Kidney glomerular epithelial cell (primary cell): ENCODE data around the gene OR5F1.

Experiments used
- DNase-seq: peaks from one replicate; lab custom pipeline; 2025; lab: John Stamatoyannopoulos, UW

OR5F1 gene

DNA sequence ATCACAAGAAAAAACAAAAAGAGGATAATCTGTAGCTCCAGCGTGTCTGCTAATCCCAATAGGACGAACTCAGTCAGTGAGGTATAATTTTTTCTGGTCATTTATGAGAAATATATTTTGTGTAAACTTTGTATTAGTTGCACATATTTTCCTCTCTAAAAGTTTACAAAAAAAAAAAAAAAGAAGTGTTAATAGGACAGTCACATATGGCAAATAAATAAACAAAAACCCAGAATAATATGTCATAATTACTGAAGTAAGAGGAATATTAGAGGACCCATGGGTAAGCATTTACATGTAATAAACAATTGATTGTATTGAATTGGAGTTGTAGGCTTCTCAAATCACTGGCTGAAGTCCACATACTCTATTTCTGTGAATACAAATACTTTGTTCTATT is at the start of gene OR5F1:
TSS of gene OR5F1 (minus strand) at position 101 of the 400 bp plus-strand sequence. CDS start at position 101, 0 bp downstream.
- DNase-seq, result no peak

DNA sequence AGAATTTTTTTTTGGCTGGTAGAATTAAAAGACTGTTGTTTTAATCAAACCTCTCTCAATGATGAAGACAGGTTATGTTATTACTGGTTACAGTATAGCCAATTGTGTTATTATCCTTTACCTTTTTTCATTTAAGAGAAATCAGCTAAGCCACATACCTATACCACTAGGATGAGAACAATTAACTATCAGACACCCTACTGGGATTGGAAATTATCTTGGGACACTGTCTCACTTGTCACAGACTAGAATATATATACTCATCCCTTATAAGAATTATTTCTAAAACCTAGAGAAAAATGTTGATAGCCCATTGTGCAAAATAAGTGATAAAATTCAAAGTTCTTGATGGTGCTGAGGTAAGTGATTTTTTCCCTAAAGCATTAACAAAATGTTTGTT is 32.9 kb upstream of the OR5F1 start, which contains the start of gene OR5AS1:
TSS of gene OR5AS1 (plus strand) at position 301 of the 400 bp plus-strand sequence. CDS start 2,765 bp downstream, outside the sequence.
- DNase-seq, result no peak

DNA sequence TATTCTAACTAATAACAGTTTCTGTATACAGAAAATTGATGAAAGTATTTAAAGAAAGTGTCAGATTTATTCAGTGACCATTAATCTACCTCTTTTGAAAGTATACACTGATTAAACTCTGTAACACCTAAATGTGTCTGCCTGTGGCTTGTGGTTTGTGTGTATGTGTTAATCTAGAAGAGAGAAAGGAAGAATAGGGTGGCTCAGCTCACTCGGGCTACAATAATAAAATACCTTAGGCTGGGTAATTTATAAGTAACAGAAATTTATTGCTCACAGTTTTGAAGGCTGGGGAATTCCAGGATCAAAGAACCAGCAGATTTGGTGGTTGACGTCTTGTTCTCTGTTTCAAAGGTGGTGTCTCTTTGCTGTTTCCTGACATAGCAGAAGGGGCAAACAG is 19.4 kb upstream of the OR5F1 start:
- no peak for DNase-seq

DNA sequence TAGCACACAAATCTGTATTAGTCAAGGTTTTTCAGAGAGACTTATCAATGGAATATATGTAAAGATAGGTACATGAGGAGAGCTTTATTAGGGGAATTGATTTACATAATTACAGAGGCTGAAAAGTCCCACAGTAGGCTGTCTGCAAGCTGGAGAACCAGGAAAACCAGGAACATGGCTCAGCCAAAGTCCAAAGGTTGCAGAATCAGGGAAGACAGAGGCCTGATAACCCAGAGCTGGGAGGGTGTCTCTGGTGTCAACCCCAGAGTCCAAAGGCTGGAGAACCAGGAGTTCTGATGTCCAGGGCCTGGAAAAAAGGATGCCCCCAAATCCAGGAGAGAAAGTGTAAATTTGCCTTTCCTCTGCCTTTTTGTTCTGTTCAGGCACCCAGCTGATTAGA is 16.3 kb upstream of the OR5F1 start:
- DNase-seq, result no peak

DNA sequence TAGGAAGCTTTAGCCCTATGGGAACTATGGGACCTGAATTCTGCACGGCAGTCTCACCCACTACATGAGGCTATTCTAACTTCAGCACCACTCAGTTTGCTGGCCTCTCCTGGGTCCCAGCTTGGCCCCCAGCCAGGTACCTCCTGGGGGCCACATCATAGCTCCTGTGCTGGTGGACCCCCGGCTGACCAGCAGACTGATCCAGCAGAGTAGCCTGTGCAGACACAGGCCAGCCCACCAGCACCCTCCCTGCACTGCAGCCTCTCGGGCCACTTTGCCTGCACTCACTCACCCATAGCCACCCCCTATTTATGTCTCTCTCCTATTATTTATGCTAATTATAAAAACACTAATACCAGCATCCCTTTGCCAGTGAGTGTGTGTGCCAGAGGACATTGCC is 23.5 kb downstream of the OR5F1 start:
- no peak for DNase-seq

DNA sequence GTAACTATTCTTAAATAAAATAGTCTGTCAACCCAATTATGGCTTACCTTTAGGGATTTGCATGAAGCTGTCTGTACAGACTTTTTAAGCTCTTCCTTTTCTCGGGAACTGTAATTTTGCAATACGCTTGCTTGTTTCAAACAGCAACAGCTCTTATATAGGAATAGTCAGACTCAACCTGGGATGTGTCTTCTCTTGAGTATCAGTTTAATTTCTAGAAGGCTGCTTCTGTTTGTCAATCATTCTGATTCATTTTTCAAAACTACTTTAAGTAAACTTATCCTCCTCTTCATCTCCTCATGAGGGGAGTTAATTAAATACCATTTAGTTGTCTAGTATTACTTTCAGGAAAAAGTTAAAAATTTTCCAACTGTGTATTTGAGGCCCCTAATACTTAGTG is 24.6 kb downstream of the OR5F1 start, which contains the start of gene OR10AG1:
TSS of gene OR10AG1 (minus strand) at position 101 of the 400 bp plus-strand sequence. CDS start at position 63, 38 bp downstream.
- DNase-seq, result no peak

DNA sequence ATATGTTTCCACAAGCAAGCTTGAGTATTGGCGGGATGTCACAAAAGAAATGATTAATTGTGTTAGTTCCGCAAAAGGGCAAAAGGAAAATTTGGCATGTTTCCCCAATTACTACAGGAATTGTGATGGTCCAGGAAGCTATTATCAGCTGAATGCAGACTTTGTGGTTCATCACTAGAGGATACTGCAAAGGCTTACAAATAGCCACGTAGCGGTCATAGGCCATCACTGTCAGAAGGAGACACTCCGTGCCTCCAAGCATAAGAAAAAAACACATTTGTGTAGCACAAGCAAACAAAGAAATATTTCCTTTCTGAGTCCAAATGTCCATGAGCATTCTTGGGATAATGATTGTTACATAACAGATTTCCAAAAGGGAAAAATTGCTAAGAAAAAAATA is 26.5 kb downstream of the OR5F1 start:
- no peak for DNase-seq

DNA sequence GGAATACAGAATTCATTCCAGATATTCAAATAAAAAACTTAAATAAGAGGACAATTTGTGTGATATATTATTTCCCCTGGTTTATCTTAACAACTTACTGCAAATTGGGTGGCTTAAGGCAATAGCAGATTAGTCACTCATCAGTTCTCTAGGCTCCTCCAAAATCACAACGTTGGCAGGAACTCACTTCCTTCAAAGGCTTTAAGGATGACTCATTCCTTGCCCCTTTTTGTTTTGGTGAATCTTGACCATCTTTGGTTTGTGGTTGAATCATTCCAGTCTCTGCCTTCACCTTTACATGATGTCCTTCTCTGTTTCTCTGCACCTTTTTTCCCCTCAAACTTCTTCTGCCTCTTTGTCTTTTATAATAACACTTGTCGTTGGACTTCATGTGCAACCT is 28.0 kb downstream of the OR5F1 start:
- DNase-seq, result no peak

DNA sequence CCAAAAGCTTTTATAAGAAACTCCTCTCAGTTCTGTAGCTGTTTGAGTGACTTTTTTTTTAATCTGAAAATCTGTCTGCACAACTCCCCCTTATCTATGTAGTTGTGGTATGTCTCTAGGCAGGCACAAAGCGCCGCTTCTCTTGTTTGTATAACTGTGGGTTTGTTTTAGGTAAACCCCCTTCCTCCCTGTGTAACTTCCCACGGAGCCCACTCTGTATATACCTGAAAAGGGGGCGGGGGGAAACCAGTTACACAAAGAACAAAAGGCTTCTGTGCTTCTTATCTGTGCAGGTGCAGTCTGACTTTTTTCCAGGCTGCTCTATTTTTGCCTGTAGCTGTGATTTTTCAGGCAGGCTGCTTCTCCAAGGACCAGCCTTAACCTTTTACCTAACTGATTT is 37.9 kb downstream of the OR5F1 start:
- no peak for DNase-seq

DNA sequence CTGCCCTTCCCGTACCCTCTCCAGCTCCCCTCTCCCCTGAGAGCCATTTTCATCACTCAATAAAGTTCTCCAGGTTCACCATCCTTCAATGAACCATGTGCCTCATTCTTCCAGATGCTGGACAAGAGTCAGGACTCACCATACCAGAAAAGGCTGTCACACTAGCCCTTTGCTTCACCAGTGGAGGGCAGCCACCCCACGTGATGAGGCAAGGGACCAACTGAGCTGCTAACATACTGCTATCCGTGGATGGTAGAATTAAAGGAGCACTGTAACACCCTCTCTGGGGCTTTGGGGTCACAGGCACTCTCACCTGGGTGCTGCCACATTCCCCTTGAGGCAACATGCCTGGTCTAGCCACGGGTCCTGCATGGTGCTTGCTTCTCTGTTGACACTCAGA is 45.1 kb downstream of the OR5F1 start:
- no peak for DNase-seq
